Naive thymus-derived CD4-positive, alpha-beta T cell (primary cell): ENCODE data around the gene ANGEL1. TPM values are rescaled to one million over a fixed set of nuclear protein-coding genes. Genes with fewer than 3 reads are reported as not detected.

Source experiments
- ATAC-seq: fragments of 150-1000 bp; cut with Tn5 transposase; 2 replicates; pipeline ENCODE4 v1.10.0; 2021; ENCODE audit warnings: mild to moderate bottlenecking, moderate library complexity
- CTCF ChIA-PET: fragments of 350-600 bp; sonication (Branson Sonifier 250); formaldehyde crosslinking; loops from one replicate; lab custom pipeline; 2021; ENCODE audit warnings: antibody characterized with exemption; lab: Charles Lee
- POLR2A ChIA-PET: fragments of 350-600 bp; sonication (Branson Sonifier 250); formaldehyde crosslinking; loops from one replicate; lab custom pipeline; 2021; ENCODE audit warnings: antibody characterized with exemption, inconsistent platforms; lab: Charles Lee
- DNase-seq, 9 donors: peaks; one replicate each; pipeline versions ENCODE4 v3.0.0 to v3.0.0-alpha.2; 2020 to 2022; ENCODE audit warnings: mixed read lengths in 1 of 9
- H3K27ac ChIP-seq: one replicate; pipeline ENCODE4 v1.7.0; 2013; ENCODE audit warnings: mild to moderate bottlenecking, low read depth, low read length, moderate library complexity
- H3K27me3 ChIP-seq, 2 donors: one replicate each; pipeline ENCODE4 v1.7.0; 2013; ENCODE audit warnings: low read length in 2 of 2, mild to moderate bottlenecking in 2 of 2, moderate library complexity in 2 of 2; ENCODE audit not compliant: control insufficient read depth in 2 of 2, insufficient read depth in 2 of 2
- H3K36me3 ChIP-seq, 3 experiments: 1 replicate in 2 of 3; 2 replicates in 1 of 3; pipeline ENCODE4 v1.7.0; 2013; ENCODE audit warnings: low read length in 3 of 3, mild to moderate bottlenecking in 3 of 3, moderate library complexity in 1 of 3; ENCODE audit not compliant: insufficient read depth in 3 of 3, control insufficient read depth in 2 of 3
- H3K4me1 ChIP-seq, 2 donors: one replicate each; pipeline ENCODE4 v1.7.0; 2013; ENCODE audit warnings: low read length in 2 of 2, mild to moderate bottlenecking in 2 of 2, moderate library complexity in 1 of 2; ENCODE audit not compliant: control insufficient read depth in 2 of 2, insufficient read depth in 2 of 2
- H3K4me3 ChIP-seq: 2 replicates; pipeline ENCODE4 v1.7.0; 2013; ENCODE audit warnings: mild to moderate bottlenecking, low read length
- H3K9me3 ChIP-seq, 3 experiments: 1 replicate in 2 of 3; 2 replicates in 1 of 3; pipeline ENCODE4 v1.7.0; 2013; ENCODE audit warnings: low read length in 3 of 3; ENCODE audit not compliant: control insufficient read depth in 2 of 3
- H3K27ac Mint-ChIP-seq, 9 donors: one replicate each; pipeline ENCODE4 v1.8.0; 2020 to 2022; ENCODE audit warnings: mixed read lengths in 9 of 9, mild to moderate bottlenecking in 8 of 9, moderate library complexity in 5 of 9, inconsistent platforms in 2 of 9
- H3K27me3 Mint-ChIP-seq, 5 donors: one replicate each; pipeline ENCODE4 v1.8.0; 2021 to 2022; ENCODE audit warnings: mixed read lengths in 5 of 5, mild to moderate bottlenecking in 1 of 5
- H3K36me3 Mint-ChIP-seq, 5 donors: one replicate each; pipeline ENCODE4 v1.8.0; 2020 to 2022; ENCODE audit warnings: mixed read lengths in 5 of 5, mild to moderate bottlenecking in 3 of 5, inconsistent platforms in 1 of 5
- H3K4me1 Mint-ChIP-seq, 7 donors: one replicate each; pipeline ENCODE4 v1.8.0; 2020 to 2022; ENCODE audit warnings: mixed read lengths in 7 of 7, mild to moderate bottlenecking in 3 of 7, inconsistent platforms in 1 of 7
- H3K4me3 Mint-ChIP-seq, 10 donors: one replicate each; pipeline ENCODE4 v1.8.0; 2020 to 2022; ENCODE audit warnings: mild to moderate bottlenecking in 10 of 10, mixed read lengths in 10 of 10, moderate library complexity in 6 of 10, inconsistent platforms in 2 of 10
- H3K9me3 Mint-ChIP-seq, 11 donors: one replicate each; pipeline ENCODE4 v1.8.0; 2020 to 2022; ENCODE audit warnings: mixed read lengths in 11 of 11, mild to moderate bottlenecking in 4 of 11, inconsistent platforms in 1 of 11, moderate library complexity in 1 of 11
- intact Hi-C, 2 donors: fragments of 100-400 bp; cut with micrococcal nuclease; formaldehyde crosslinking; loops; one replicate each; pipeline ENCODE4 v1.15.1; 2023
- polyA plus RNA-seq, 2 donors: library from polyadenylated mRNA; unstranded; fragments of 300-500 nt; fragmentation: Illumina TruSeq; gene quantifications; one replicate each; pipeline ENCODE4 v1.2.3, GENCODE V29; 2021
- total RNA-seq, 6 experiments: library from RNA in 5 of 6; stranded (reverse) in 5 of 6; gene quantifications; 1 replicate in 5 of 6; 2 replicates in 1 of 6; pipeline ENCODE4 v1.2.3 and lab custom pipeline; 2021 to 2026

Gene ANGEL1
- total and polyA plus RNA-seq, 7 experiments from 2014 or later, result 14.5 to 37.6 (median 28.3) TPM

DNA sequence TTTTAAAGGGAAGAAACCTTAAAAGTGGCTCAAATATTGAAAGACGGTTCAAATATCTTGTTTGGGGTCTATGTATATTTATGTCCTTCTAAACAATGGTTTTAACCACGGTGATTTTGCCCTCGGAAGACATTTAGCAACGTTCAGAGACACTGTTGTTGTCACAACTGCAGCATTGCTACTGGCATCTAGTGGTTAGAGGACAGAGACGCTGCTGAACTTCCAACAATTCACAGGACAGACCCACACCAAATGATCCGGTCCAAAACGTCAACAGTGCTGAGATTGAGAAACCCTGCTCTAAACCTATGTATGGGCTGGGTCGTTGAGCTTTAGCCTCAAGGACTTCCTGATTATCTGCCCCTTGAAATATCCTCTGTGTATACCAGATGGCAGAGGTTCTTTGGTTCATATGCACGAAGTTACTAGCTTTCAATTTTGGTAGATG lies 1.7 kb downstream of the ANGEL1 start:
- no peaks in the 10 kb centered on the region for H3K27me3 ChIP-seq
- H3K9me3 ChIP-seq, result no peaks in the 10 kb centered on the region
- peaks cover 0 to 38% (median 5%) of the 10 kb centered on the region in 3 experiments for H3K36me3 ChIP-seq
- Mint-ChIP-seq H3K27ac (peak overlapping the region; percentile 60 to 96 (median 88)), H3K36me3 (peaks cover 3 to 35% (median 11%) of the 10 kb centered on the region in 5 donors), H3K9me3 (peaks cover 0 to 6% (median 0%) of the 10 kb centered on the region in 11 donors), H3K4me1 (peaks cover 18 to 52% (median 41%) of the 10 kb centered on the region in 7 donors), H3K4me3 (peak overlapping the region; percentile 88 to 99 (median 93)), H3K27me3 (no peaks in the 10 kb centered on the region)
- ChIA-PET POLR2A (interaction anchor here (0.7 kb wide), 1 partner anchor 524 kb away, joined by 4 read pairs; no protein-coding TSS in a partner anchor), CTCF (interaction anchor here (0.6 to 1.7 kb wide), 3 partner anchors 101 to 826 kb away, joined by 3 to 9 read pairs (median 4); no protein-coding TSS in a partner anchor)
- peaks cover 20 to 21% of the 10 kb centered on the region in 2 donors for H3K4me1 ChIP-seq
- DNase-seq (peak in 7 of 9 donors; percentile 4 to 38 (median 29)), ATAC-seq (peak; percentile 43)
- intact Hi-C loops, result loop anchor here (1.0 to 10.0 kb wide), 5 partner anchors 33 to 994 kb away; partner anchors contain the start of genes ADCK1 (in 1 of the 2) and SNW1 (in 1 of the 2)
- H3K4me3 ChIP-seq, result peak overlapping the region; percentile 53
- peak overlapping the region; percentile 87 for H3K27ac ChIP-seq

GRCh38 chr14:76810525-76810924 lies 2.2 kb downstream of the ANGEL1 start:
- peak overlapping the region; percentile 53 for H3K4me3 ChIP-seq
- intact Hi-C loops, result loop anchor here in 1 of 2 donors (5.0 to 10.0 kb wide), 3 partner anchors 97 to 994 kb away; partner anchors contain the start of genes ADCK1 and SNW1
- Mint-ChIP-seq H3K36me3 (peaks cover 3 to 40% (median 15%) of the 10 kb centered on the region in 5 donors), H3K27ac (peak overlapping the region; percentile 60 to 96 (median 88)), H3K27me3 (no peaks in the 10 kb centered on the region), H3K9me3 (peaks cover 0 to 6% (median 0%) of the 10 kb centered on the region in 11 donors), H3K4me3 (peak overlapping the region; percentile 88 to 99 (median 93)), H3K4me1 (peaks cover 18 to 52% (median 44%) of the 10 kb centered on the region in 7 donors)
- ATAC-seq (no peak), DNase-seq (no peak)
- H3K4me1 ChIP-seq, result peaks cover 20 to 21% of the 10 kb centered on the region in 2 donors
- POLR2A ChIA-PET, result no interaction called here
- H3K27ac ChIP-seq, result peak overlapping the region; percentile 87
- no peaks in the 10 kb centered on the region for H3K27me3 ChIP-seq
- no peaks in the 10 kb centered on the region for H3K9me3 ChIP-seq
- CTCF ChIA-PET, result interaction anchor here (1.2 to 1.7 kb wide), 2 partner anchors 100 to 502 kb away, joined by 4 to 9 read pairs; no protein-coding TSS in a partner anchor
- H3K36me3 ChIP-seq, result peaks cover 4 to 41% (median 5%) of the 10 kb centered on the region in 3 experiments

DNA sequence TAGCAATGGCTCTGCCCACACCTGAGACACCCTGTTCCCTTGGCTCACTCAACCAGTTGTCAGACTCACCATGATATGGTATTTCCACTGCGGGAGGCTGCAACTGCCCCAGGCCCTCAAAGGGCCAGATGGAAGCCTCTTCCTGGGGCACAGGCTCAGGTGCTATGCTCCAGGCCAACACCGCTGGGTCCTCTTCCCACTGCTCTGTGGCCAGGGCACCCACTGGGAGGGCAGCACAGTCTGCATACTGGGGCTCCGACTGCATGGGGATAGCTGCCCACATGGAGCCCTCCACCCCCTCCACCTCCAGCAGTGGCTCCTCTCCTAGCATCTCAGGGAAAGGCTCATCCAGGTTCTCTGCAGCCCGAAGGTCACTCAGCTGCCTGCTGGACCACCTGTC lies 3.7 kb downstream of the ANGEL1 start:
- ChIA-PET CTCF (no interaction called here), POLR2A (no interaction called here)
- Histone ChIP-seq H3K4me3 (no peak overlapping the region), H3K27ac (no peak overlapping the region), H3K4me1 (peaks cover 20 to 21% of the 10 kb centered on the region in 2 donors), H3K36me3 (peaks cover 5 to 48% (median 7%) of the 10 kb centered on the region in 3 experiments), H3K27me3 (no peaks in the 10 kb centered on the region), H3K9me3 (no peaks in the 10 kb centered on the region)
- no peaks in the 10 kb centered on the region for H3K27me3 Mint-ChIP-seq
- ATAC-seq (no peak), DNase-seq (no peak)
- H3K4me3 Mint-ChIP-seq, result no peak overlapping the region
- peaks cover 0 to 6% (median 0%) of the 10 kb centered on the region in 11 donors for H3K9me3 Mint-ChIP-seq
- H3K27ac Mint-ChIP-seq, result no peak overlapping the region
- H3K36me3 Mint-ChIP-seq, result peaks cover 5 to 48% (median 15%) of the 10 kb centered on the region in 5 donors
- intact Hi-C loops, result no loop called here
- peaks cover 18 to 51% (median 49%) of the 10 kb centered on the region in 7 donors for H3K4me1 Mint-ChIP-seq

DNA sequence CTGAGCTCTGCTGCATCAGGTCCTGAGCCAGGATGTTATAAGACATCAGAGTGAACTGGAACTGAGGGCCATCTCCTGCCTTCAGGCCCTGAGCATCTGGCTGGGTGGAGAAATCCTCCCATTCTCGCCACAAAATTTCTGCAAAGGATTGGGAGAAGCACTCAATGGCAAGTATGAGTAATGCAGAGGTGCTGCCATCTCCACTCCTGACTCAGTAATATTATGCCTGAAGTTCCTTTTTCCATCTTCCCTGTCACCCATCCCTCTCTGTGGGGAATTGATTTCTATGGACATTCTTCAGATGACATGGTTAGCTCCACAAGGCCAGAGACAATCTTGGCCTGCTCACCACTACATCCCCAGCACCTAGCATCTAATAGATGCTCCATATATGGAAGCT lies 4.7 kb downstream of the ANGEL1 start:
- H3K4me3 Mint-ChIP-seq, result no peak overlapping the region
- ChIA-PET POLR2A (no interaction called here), CTCF (no interaction called here)
- H3K36me3 Mint-ChIP-seq, result peaks cover 13 to 58% (median 25%) of the 10 kb centered on the region in 5 donors
- no peaks in the 10 kb centered on the region for H3K27me3 ChIP-seq
- intact Hi-C loops, result no loop called here
- peaks cover 15 to 17% of the 10 kb centered on the region in 2 donors for H3K4me1 ChIP-seq
- peaks cover 18 to 47% (median 42%) of the 10 kb centered on the region in 7 donors for H3K4me1 Mint-ChIP-seq
- H3K9me3 ChIP-seq, result no peaks in the 10 kb centered on the region
- DNase-seq (no peak), ATAC-seq (no peak)
- H3K27ac Mint-ChIP-seq, result no peak overlapping the region
- peaks cover 0 to 4% (median 0%) of the 10 kb centered on the region in 11 donors for H3K9me3 Mint-ChIP-seq
- H3K27ac ChIP-seq, result no peak overlapping the region
- no peak overlapping the region for H3K4me3 ChIP-seq
- H3K36me3 ChIP-seq, result peaks cover 10 to 57% (median 12%) of the 10 kb centered on the region in 3 experiments
- no peaks in the 10 kb centered on the region for H3K27me3 Mint-ChIP-seq

- Histone ChIP-seq H3K36me3 (peaks cover 12 to 66% (median 16%) of the 10 kb centered on the region in 3 experiments), H3K4me1 (peaks cover 8 to 10% of the 10 kb centered on the region in 2 donors), H3K27me3 (no peaks in the 10 kb centered on the region), H3K4me3 (no peak overlapping the region), H3K27ac (no peak overlapping the region), H3K9me3 (no peaks in the 10 kb centered on the region)
- Mint-ChIP-seq H3K27me3 (no peaks in the 10 kb centered on the region), H3K36me3 (peaks cover 22 to 70% (median 35%) of the 10 kb centered on the region in 5 donors), H3K9me3 (no peaks in the 10 kb centered on the region), H3K27ac (no peak overlapping the region), H3K4me3 (no peak overlapping the region), H3K4me1 (peaks cover 13 to 39% (median 33%) of the 10 kb centered on the region in 7 donors)
- no peak for DNase-seq
- no peak for ATAC-seq
- ChIA-PET POLR2A (interaction anchor here (0.5 kb wide), 1 partner anchor 98 kb away, joined by 5 read pairs; no protein-coding TSS in a partner anchor), CTCF (no interaction called here)
- intact Hi-C loops, result no loop called here
Measured at GRCh38 chr14:76806446-76806845, 6.2 kb downstream of the ANGEL1 start.

DNA sequence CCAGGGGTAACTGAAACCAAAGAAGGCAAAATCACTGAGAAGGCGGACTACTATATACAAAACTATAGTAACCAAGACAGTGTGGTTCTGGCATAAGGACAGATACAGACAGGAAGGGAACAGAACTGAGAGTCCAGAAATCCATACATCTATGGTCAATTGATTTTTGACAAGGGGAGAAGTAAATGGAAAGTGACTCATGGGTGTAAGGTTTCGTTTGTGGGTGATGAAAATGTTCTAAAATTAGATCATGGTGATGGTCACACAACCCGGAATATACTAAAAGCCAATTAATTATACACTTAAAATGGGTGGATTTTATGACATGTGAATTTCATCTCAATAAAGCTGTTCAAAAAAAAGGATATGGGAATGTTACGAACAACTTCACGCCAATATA lies 18.7 kb downstream of the ANGEL1 start:
- no peak for DNase-seq
- H3K4me1 ChIP-seq, result no peaks in the 10 kb centered on the region
- Mint-ChIP-seq H3K27me3 (no peaks in the 10 kb centered on the region), H3K27ac (no peak overlapping the region), H3K4me1 (peaks cover 0 to 12% (median 9%) of the 10 kb centered on the region in 7 donors), H3K9me3 (peaks cover 0 to 2% (median 0%) of the 10 kb centered on the region in 11 donors), H3K4me3 (no peak overlapping the region), H3K36me3 (peaks cover 0 to 55% (median 25%) of the 10 kb centered on the region in 5 donors)
- no peak for ATAC-seq
- no peaks in the 10 kb centered on the region for H3K27me3 ChIP-seq
- H3K36me3 ChIP-seq, result peaks cover 0 to 52% (median 9%) of the 10 kb centered on the region in 3 experiments
- no peaks in the 10 kb centered on the region for H3K9me3 ChIP-seq
- POLR2A ChIA-PET, result no interaction called here
- no peak overlapping the region for H3K27ac ChIP-seq
- intact Hi-C loops, result no loop called here
- CTCF ChIA-PET, result no interaction called here
- H3K4me3 ChIP-seq, result no peak overlapping the region
